ENCODE data around the gene CPED1.
"Not testable (repeated sequence)": the region's sequence is repeated elsewhere in the genome, so short reads cannot be mapped to it uniquely, and the experiment has no call there.

Gene CPED1

DNA sequence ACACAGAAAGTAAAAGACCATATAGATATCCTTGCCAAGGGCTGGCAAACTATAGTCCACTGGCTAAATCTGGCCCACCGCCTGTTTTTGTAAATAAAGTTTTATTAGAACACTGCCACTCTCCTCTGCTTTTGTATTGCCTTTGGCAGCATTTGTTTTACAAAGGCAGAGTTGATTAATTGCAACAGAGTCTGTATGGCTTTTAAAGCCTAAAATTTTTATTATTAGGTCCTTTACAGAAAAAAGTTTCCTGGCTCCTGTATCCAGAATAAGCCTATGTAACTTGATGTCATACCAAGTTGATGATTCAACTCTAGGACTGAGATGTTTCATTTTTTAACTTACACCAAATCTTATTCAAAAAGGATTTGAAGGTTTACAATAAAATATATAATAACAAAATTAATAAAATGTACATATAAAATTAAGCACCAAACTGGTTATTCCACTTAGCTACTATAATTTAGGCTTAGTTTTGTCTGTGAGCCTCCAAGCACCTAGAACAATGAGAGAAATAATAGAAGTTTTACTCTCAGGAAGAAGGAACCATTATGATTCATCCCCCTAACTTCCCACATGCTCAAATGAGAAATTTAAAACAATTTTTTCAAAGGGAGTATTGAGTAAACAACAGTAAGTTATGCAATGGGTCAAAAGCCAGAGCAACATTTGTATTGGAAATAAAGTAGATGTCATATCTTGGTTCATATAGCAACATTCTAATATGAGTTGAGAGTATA is 31.9 kb downstream of the CPED1 start:
- DNase-seq (ENCODE audit: low spot score): no peak

DNA sequence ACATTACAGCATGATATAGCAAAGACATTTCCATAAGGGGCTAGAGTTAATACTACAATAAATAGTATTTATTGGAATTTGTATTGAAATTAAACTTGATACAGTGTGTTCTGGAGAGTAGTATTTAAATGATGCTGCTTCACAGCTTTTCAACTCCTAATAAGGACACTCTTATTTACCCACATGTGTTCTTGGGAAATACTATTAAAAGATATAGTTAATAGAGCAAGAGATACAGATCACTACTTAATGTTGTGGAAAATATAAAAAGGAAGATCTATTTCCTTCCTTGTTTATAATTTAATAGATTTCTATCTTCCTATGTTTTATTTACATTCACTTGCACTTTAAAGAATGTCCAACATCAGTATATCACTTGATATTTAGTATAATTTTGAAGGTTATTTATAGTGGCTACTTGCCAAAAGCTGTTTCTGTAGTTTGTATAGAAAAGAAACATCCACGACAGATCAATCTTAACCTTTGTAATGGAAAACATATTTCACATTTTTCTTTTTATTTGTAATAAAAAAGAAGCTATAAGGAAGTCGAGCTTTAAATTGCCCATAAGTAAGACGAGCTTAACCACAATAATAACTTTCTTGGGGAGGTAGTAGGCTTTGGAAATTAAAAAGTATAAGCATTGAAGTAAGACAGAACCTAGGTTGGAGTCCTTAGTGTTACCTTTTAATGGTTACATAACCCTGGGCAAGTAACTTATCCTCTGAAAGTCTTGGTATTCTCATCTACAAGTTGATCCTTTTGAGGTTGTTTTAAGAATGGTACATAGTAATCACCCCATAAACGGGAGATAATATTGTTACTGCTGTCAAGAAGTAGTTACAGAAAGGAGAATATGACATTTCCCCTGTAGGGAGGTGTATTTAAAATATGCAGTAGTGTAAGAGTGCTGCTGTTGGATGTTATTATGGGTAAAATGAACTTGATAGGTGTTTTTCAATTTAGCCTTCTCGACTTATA is 32.8 kb downstream of the CPED1 start:
- no peak for DNase-seq (ENCODE audit: low spot score)

GRCh38 chr7:121023194-121023593 is 34.7 kb downstream of the CPED1 start:
- DNase-seq (ENCODE audit: low spot score): no peak

DNA sequence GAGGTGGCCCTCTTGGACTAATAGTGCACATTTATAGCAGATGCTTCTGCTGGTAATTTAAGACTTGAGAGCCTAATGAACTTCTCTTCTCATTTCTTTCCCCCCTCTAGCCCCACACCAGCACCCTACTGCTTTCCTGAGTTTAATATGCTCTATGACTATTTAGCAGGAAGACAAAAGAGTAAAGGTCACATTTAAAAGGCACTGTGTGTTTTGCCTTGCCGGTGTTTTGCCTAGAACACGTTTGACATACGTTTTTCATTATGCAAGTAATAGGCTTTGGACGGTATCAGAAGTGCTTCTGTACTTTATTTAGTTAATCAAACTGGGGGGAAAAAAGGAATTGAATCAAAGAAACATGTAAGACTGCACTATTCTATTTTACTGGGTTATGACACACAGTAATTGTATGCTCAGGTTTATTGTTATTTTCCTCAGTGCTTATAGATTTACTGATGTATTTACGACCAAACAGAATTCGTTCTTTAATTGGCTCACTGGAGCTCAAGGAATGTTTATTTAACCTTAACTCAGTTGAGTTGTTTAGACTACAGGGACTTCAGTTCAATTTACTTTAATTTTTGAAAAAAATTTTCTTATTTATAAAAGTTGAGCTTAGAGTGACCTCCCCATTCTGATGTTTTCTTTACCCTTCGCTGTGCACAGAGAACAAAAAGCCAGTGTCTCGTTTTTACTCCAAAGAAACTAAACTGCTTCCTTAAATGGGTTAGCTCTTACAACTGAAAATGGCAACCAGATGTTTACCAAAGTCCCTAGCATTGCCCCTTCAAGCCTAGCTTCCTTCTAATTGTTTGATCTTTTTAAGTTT is 35.4 kb downstream of the CPED1 start:
- DNase-seq (ENCODE audit: low spot score): no peak

- no peak for DNase-seq (ENCODE audit: low spot score)
Measured at GRCh38 chr7:121024611-121025010, 36.1 kb downstream of the CPED1 start.

DNA sequence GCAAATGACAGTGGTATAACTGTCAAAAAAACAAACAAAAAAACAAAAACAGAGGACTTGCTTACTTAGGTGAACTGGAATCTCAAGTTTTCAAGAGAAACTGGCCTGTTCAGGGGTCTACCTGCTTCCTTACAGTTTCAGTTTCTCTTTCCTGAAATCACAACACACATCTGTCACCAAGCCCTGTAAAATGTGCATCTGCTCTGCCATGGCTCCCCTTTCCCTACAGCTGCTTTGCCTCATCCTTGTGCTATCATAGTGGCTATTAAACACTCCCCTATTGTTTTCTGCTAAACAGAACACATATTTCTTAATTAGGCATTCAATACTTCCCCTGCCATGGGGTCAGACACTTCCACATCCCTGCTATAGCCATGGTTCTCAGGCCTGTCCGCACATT is 37.6 kb downstream of the CPED1 start:
- no peak for DNase-seq (ENCODE audit: low spot score)

- DNase-seq (ENCODE audit: low spot score): no peak
Measured at GRCh38 chr7:121026577-121027111, 38.1 kb downstream of the CPED1 start.

DNA sequence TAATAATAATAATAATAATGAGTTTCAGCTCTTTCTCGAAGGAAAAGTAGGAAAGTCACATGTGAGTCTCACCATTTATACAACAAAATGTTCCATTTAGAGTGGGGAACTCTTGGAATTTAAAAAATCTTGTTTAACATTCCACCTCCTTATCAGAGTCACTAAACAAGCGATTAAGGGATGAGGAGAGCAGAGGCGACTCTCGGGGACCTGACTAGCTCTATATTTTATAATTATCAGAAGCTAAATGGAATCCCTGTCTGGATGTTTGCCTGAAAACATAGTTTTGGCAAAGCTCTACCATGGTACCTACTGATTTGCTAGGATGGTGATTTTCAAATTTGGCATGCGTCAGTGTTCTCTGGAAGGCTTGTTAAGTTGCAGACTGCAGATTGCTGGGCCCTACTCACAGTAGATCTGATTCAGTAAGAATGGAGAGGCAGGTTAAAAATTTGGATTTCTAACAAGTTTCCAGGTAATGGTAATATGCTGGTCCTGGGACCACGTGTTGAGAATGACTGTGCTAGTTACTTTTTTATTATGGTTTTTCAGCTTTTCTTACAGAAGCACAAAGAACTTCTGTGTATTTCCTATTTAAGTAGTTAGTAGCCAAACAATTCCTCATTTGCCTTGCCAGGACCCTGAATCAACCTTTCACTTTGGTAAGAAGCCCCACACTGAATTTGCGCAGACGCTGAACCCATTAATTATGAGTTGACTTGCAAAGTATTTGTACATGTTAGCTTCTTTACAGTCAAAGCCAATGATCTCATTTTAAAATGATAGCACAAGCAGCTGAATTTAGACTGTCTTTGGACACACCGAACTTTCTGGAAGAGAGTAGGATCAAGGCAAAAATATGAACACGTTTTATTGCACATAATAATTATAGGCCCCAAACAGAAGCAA is 39.5 kb downstream of the CPED1 start:
- no peak for DNase-seq (ENCODE audit: low spot score)

GRCh38 chr7:121029302-121029701 is 40.8 kb downstream of the CPED1 start:
- DNase-seq (ENCODE audit: low spot score): no peak

GRCh38 chr7:121030308-121030707 is 41.8 kb downstream of the CPED1 start:
- DNase-seq (ENCODE audit: low spot score): no peak

DNA sequence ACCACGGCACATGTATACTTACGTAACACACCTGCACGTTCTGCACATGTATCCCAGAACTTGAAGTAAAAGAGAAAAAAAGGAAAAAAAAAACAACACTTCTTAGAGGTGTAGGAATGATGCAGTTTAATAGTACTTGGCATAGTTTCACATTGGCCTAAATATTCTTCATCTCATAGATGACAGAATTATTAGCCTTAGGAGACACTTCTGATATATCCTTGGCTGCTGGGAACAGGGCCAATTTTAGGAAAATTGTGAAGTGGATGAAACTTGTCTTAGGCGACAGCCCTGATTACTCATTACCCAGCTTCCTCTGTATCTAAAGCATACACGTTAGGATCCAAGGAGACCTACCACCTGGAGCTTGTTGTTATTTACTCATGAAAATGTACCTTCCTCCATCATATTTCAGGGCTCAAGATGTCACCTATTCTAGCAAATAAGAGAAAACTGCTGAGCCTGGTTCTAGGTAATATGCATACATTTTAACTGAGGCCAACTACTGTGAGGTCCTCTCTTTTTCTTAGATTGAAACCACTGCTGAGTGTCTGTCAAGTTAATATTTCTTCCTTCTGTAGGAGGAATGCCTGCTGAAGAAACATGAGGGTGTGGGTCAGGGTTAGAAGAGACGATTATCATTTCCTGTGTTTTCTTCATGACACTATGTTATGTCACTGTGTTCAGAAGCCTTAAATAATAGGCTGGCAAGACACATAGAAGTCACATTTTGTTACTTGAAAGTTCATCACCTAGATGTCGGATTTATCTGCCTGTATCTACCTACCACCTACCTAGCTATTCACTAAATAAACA is 44.3 kb downstream of the CPED1 start:
- DNase-seq (ENCODE audit: low spot score): no peak

DNA sequence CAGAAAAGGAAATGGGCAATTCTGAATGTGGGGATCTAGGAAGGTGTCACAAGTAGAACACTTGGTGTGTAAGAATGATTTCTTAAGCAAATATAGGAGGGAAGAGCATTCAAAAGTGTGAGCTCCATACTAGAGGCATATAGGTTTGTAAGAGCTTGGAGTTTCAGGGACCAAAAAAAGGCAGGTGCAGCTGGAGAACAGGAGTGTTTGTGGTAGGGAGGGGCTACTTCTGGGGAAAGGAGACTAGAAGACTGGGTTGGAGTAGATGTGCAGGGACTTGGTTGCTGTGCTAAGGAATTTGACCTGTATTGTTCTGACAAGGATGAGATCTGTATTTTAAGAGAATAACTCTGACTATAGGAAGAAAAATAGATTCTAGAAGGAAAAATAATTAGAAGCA is 46.4 kb downstream of the CPED1 start:
- DNase-seq (ENCODE audit: low spot score): no peak

- DNase-seq (ENCODE audit: low spot score): not testable (repeated sequence)
Measured at GRCh38 chr7:121036776-121037175, 48.3 kb downstream of the CPED1 start.

DNA sequence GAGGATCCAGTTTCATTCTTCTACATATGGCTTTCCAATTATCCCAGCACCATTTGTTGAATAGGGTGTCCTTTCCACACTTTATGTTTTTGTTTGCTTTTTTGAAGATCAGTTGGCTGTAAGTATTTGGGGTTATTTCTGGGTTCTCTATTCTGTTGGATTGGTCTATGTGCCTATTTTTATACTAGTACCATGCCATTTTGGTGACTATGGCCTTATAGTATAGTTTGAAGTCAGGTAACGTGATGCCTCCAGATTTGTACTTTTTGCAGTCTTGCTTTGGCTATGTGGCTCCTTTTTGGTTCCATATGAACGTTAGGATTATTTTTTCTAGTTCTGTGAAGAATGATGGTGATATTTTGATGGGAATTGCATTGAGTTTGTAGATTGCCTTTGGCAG is 48.8 kb downstream of the CPED1 start:
- DNase-seq (ENCODE audit: low spot score): not testable (repeated sequence)

DNA sequence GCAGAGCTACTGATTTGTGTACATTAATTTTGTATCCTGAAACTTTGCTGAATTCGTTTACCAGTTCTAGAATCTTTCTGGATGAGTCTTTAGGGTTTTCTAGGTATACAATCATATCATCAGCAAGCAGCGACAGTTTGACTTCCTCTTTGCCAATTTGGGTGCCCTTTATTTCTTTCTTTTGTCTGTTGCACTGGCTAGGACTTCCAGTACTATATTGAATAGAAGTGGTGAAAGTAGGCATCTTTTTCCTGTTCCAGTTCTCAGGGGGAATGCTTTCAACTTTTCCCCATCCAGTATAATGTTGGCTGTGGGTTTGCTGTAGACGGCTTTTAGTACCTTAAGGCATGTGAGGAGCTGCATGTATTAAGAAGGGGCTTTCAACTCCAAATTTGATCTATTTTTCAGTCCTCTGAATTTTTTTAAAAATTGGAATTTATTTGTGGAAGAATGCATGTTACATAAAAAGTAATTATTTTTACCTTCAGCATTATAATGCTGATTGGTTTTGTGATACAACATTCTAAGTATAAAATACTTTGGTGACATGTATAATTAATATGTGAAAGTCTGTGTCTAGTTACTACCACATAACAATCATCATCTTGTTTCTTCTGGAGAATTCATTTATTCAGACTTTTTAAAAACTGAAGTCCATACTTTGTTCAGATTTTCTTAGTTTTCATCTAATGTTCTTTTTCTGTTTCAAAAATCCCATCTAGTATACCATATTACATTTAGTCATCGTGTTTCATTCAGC is 49.6 kb downstream of the CPED1 start:
- DNase-seq (ENCODE audit: low spot score): no peak

DNA sequence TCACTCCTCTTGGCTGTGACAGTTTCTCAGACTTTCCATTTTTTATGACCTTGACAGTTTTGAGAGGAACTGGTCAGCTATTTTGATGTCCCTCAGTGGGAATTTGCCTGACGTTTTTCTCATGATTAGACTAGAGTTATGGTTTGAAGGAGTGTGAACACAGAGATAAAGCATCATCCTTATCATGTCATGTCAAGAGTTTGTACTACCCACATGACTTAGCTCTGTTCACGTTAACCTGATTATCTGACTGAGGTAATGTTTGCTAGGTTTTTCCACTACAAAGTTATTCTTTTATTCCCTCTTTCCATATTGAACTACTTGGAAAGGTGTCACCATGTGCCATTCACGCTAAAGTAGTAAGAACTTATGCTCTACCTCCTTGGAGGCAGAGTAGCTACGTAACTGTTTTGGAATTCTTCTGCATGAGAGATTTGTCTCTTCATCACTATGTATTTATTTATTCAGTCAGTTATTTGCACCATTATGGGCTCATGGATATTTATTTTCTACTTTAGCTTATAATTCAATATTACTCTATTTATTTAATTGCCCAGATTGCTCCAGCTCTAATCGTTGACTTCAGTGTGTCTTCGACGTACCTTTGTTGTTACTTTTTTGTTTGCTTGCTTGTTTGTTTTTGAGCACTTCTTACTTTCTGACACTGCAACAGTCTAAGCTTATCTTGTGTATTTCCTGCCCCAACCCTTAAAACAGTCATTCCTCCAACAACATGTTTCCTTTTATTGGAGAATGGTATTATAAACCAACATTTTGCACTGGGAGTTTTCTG is 50.4 kb downstream of the CPED1 start:
- no peak for DNase-seq (ENCODE audit: low spot score)

DNA sequence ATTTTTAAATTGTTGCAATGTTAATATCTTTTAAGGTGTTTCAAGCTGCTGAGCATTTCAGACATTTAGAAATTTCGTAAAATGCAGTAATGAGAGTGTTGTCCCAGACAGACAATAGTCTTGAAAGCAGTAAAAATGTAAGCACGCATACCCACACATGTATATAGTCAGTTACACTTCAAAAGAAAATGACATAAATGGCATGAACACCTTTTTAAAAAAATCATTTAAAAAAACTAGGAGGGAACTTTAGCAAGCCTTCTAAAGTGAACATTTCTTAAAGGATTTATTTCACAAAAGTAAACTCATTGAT is 51.0 kb downstream of the CPED1 start:
- DNase-seq (ENCODE audit: low spot score): no peak

- DNase-seq (ENCODE audit: low spot score): no peak
Measured at GRCh38 chr7:121039994-121040393, 51.5 kb downstream of the CPED1 start.

Measured in left forelimb (tissue), 1 donor.